GM12878 (cell line): ENCODE results near the gene STEAP3. TPM values are rescaled to one million over a fixed set of nuclear protein-coding genes. Genes with fewer than 3 reads are reported as not detected.

ENCODE experiments used
- ATAC-seq: fragments of 200-7000 bp; cut with Tn5 transposase; 3 replicates; pipeline ENCODE4 v1.9.1; 2020; ENCODE audit warnings: mild to moderate bottlenecking, moderate library complexity
- BruUV-seq: library from RNA; stranded (reverse); fragments of 400-500 nt; replicated peaks from 2 replicates; lab custom pipeline; 2021; lab: Mats Ljungman, UMichigan
- CTCF ChIA-PET: fragments of 300-600 bp; sonication (Branson Sonifier 250); formaldehyde crosslinking; extraction: SDS; loops from one replicate; lab custom pipeline; 2021; ENCODE audit warnings: inconsistent platforms; lab: Yijun Ruan, JAX
- POLR2A ChIA-PET: fragments of 350-600 bp; formaldehyde crosslinking; extraction: SDS; loops from one replicate; lab custom pipeline; 2021; ENCODE audit warnings: inconsistent platforms; lab: Charles Lee
- RAD21 ChIA-PET: fragments of 300-600 bp; sonication (Branson Sonifier 250); formaldehyde crosslinking; loops from one replicate; lab custom pipeline; 2023; ENCODE audit warnings: antibody characterized with exemption; ENCODE audit not compliant: unreplicated experiment; lab: Charles Lee
- SMC1A ChIA-PET: fragments of 300-600 bp; sonication (Branson Sonifier 250); formaldehyde crosslinking; loops from one replicate; lab custom pipeline; 2023; ENCODE audit not compliant: unreplicated experiment, uncharacterized antibody; lab: Charles Lee
- DNase-seq: peaks from one replicate; pipeline ENCODE4 v3.0.0-alpha.2; 2011; ENCODE audit warnings: low read depth, low spot score
- FAIRE-seq: peaks from 3 replicates; lab custom pipeline; 2011; peaks lifted over from hg19 to GRCh38; lab: Jason Lieb, UNC
- H2AFZ ChIP-seq: 2 replicates; pipeline ENCODE4 v1.6.0; 2011; ENCODE audit warnings: low read depth, low read length, control low read depth; ENCODE audit not compliant: control insufficient read depth
- H3K27ac ChIP-seq: 2 replicates; pipeline ENCODE4 v1.5.1; 2011; ENCODE audit warnings: control low read depth; ENCODE audit not compliant: control insufficient read depth, insufficient read depth
- H3K27me3 ChIP-seq, 2 experiments: replicated peaks in 1 of 2; 2 replicates each; pipeline versions ENCODE4 v1.6.0 to v1.6.1; 2011; ENCODE audit warnings: low read length in 1 of 2; ENCODE audit not compliant: control insufficient read depth in 2 of 2, insufficient read depth in 2 of 2
- H3K36me3 ChIP-seq, 2 experiments: 2 replicates each; pipeline ENCODE4 v1.5.1; 2011; ENCODE audit warnings: low read length in 1 of 2; ENCODE audit not compliant: control insufficient read depth in 2 of 2, insufficient read depth in 2 of 2
- H3K4me1 ChIP-seq: 2 replicates; pipeline ENCODE4 v1.6.1; 2011; ENCODE audit warnings: mild to moderate bottlenecking, low read length, moderate library complexity, mixed read lengths; ENCODE audit not compliant: control insufficient read depth, insufficient read depth
- H3K4me2 ChIP-seq: 2 replicates; pipeline ENCODE4 v1.6.0; 2011; ENCODE audit warnings: control low read depth; ENCODE audit not compliant: control insufficient read depth, insufficient read depth
- H3K4me3 ChIP-seq: fragments of 200-600 bp; sonication (generic); 2 replicates; pipeline ENCODE4 v1.5.1; 2016
- H3K79me2 ChIP-seq: 2 replicates; pipeline ENCODE4 v1.6.0; 2011; ENCODE audit warnings: low read length; ENCODE audit not compliant: control insufficient read depth, insufficient read depth
- H3K9ac ChIP-seq: 2 replicates; pipeline ENCODE4 v1.8.0; 2011; ENCODE audit warnings: low read length, control low read depth, mixed read lengths; ENCODE audit not compliant: control insufficient read depth, insufficient read depth
- H3K9me3 ChIP-seq: replicated peaks from 3 replicates; pipeline ENCODE4 v1.5.1; 2011; ENCODE audit warnings: mild to moderate bottlenecking, low read length; ENCODE audit not compliant: control insufficient read depth, insufficient read depth
- H4K20me1 ChIP-seq: 2 replicates; pipeline ENCODE4 v1.6.0; 2011; ENCODE audit not compliant: control insufficient read depth, insufficient read depth
- GATAD2B ChIP-seq: fragments of 450-650 bp; conservative IDR thresholded peaks from 2 replicates; pipeline ENCODE4 v1.6.1; 2017; ENCODE audit warnings: low read depth, mild to moderate bottlenecking, moderate library complexity
- JUND ChIP-seq: IDR thresholded peaks from 2 replicates; pipeline ENCODE4 v1.6.1; 2012; ENCODE audit warnings: low read depth, mild to moderate bottlenecking, low read length, improper control_type of control experiment, moderate library complexity
- PAX8 ChIP-seq: fragments of 450-650 bp; IDR thresholded peaks from 2 replicates; pipeline ENCODE4 v1.6.1; 2017; ENCODE audit warnings: mild to moderate bottlenecking, moderate library complexity
- PML ChIP-seq: IDR thresholded peaks from 2 replicates; pipeline ENCODE4 v1.6.1; 2012; ENCODE audit warnings: low read length, inconsistent platforms
- ZNF217 ChIP-seq: fragments of 450-650 bp; IDR thresholded peaks from 2 replicates; pipeline ENCODE4 v1.6.1; 2017; ENCODE audit warnings: antibody characterized with exemption, mild to moderate bottlenecking
- WGBS: methylation state at CpG from one replicate; pipeline ENCODE4 v1.1.6; 2016; ENCODE audit warnings: low lambda C conversion rate; ENCODE audit not compliant: insufficient replicate concordance, insufficient coverage; ENCODE audit errors: missing lambda C conversion rate; 5-methylcytosine and 5-hydroxymethylcytosine counted together
- in situ Hi-C: fragments of 300-500 bp; cut with MboI; formaldehyde crosslinking; loops from 9 replicates; pipeline ENCODE4 v1.14.3; 2018; ENCODE audit warnings: mixed read lengths
- intact Hi-C: fragments of 100-400 bp; cut with micrococcal nuclease; formaldehyde crosslinking; loops from one replicate; pipeline ENCODE4 v1.14.2; 2022; ENCODE audit not compliant: unreplicated experiment
- polyA plus RNA-seq, 11 experiments: library from polyadenylated mRNA; depleted of rRNA in 4 of 11; unstranded in 6 of 11; stranded (reverse) in 5 of 11; fragments of >200 nt; fragmentation: Nextera tagmentation in 4 of 11; fragmentation: Illumina TruSeq in 1 of 11; extraction: Ambion mirVana in 4 of 11; extraction: Trizol in 1 of 11; gene quantifications; 1 replicate in 1 of 11; 2 replicates in 10 of 11; pipeline versions ENCODE4 v1.2.1 to v1.2.3, GENCODE V29; 2011 to 2016; ENCODE audit warnings: inconsistent platforms in 2 of 11, missing spikeins in 2 of 11, low read depth in 1 of 11
- total RNA-seq, 4 experiments: library from RNA; depleted of rRNA in 3 of 4; stranded (reverse); fragments of >200 nt in 3 of 4; fragmentation: Illumina TruSeq in 1 of 4; extraction: Trizol in 1 of 4; gene quantifications; 2 replicates each; pipeline versions ENCODE4 v1.2.1 to v1.2.3, GENCODE V29; 2013 to 2021

STEAP3 gene
- total and polyA plus RNA-seq, 10 of the 15 experiments (the other 5 are each of a cell fraction or from before 2014, with no cell fraction given): 0.42 to 8.3 (median 4.8) TPM

- intact Hi-C loops: no loop called here
- ChIA-PET RAD21 (no interaction called here), SMC1A (interaction anchor here (1.8 kb wide), 1 partner anchor 10 kb away, joined by 7 read pairs; no protein-coding TSS in a partner anchor), POLR2A (interaction anchor here (0.6 to 0.7 kb wide), 2 partner anchors 21 to 32 kb away, joined by 3 read pairs; no protein-coding TSS in a partner anchor), CTCF (no interaction called here)
- H3K9ac ChIP-seq: peak overlapping the region; percentile 46; the same call in 1 of the 2 replicates
- DNase-seq (no peak), FAIRE-seq (no peak), ATAC-seq (no peak)
- no TSS peak for BruUV-seq
- peak overlapping the region; percentile 82 for H3K4me3 ChIP-seq
- H2AFZ ChIP-seq: peak overlapping the region; percentile 81
- no peaks in the 10 kb centered on the region; a peak in 1 of 4 replicates for H3K27me3 ChIP-seq
- no peaks in the 10 kb centered on the region for H4K20me1 ChIP-seq
- no peak overlapping the region for H3K27ac ChIP-seq
- no peaks in the 10 kb centered on the region for H3K36me3 ChIP-seq
- peak overlapping the region; percentile 90 for H3K4me2 ChIP-seq
- TF ChIP-seq JUND (no peak), PAX8 (no peak), GATAD2B (no peak), PML (no peak), ZNF217 (no peak)
- in situ Hi-C loops: no loop called here
- peaks cover 8% of the 10 kb centered on the region for H3K4me1 ChIP-seq
- no peaks in the 10 kb centered on the region for H3K79me2 ChIP-seq
- no peaks in the 10 kb centered on the region for H3K9me3 ChIP-seq
- 71% methylated on average over 22 of the region's 22 CpGs for WGBS
Measured at GRCh38 chr2:119222863-119223520, 642 bp upstream of the STEAP3 start.
